GM12873 (cell line): ENCODE data around the gene PHC2.

Experiments
- CTCF ChIP-seq: IDR thresholded peaks from 2 replicates; pipeline ENCODE4 v1.5.1; 2012; ENCODE audit warnings: low read depth, mild to moderate bottlenecking, moderate library complexity, low read length, control low read depth; ENCODE audit not compliant: insufficient read depth; ENCODE audit errors: missing control alignments

PHC2 gene

GRCh38 chr1:33274446-33274845 is 156.4 kb downstream of the PHC2 start:
- TF ChIP-seq CTCF: no peak

- no peak for TF ChIP-seq CTCF
Measured at GRCh38 chr1:33273961-33274371, 156.9 kb downstream of the PHC2 start.
